ENCODE measurements around the gene HMGCLL1.

GRCh38 chr6:55450005-55450404, 129.0 kb downstream of the HMGCLL1 start:
- no peak for TF ChIP-seq POLR2A (IDR thresholded peaks at IDR 0.05)
- no peak for TF ChIP-seq CTCF (IDR thresholded peaks at IDR 0.05)
- no peak for TF ChIP-seq EP300 (IDR thresholded peaks at IDR 0.05)
